ENCODE results near the gene TMEM18. TPM values are rescaled to one million over a fixed set of nuclear protein-coding genes. Genes with fewer than 3 reads are reported as not detected.

Gene TMEM18
- total and polyA plus RNA-seq, 9 of the 15 experiments (the other 6 are each of a cell fraction or from before 2014, with no cell fraction given): 12.8 to 55.9 (median 21.8) TPM

GRCh38 chr2:717661-718060, 40.5 kb upstream of the TMEM18 start (continued):
- TF ChIP-seq ATF6 (CRISPR knock-in tag; IDR thresholded peaks at IDR 0.05) (no peak), ZNF407 (IDR thresholded peaks at IDR 0.05; ENCODE audit: low read depth) (no peak), TRIM25 (IDR thresholded peaks at IDR 0.05; ENCODE audit: borderline replicate concordance) (no peak), CBX1 (IDR thresholded peaks at IDR 0.05; ENCODE audit: low read depth) (no peak), HNRNPK (IDR thresholded peaks at IDR 0.05; ENCODE audit: low read depth, low read length, poor library complexity, severe bottlenecking) (no peak), TEAD4 (IDR thresholded peaks at IDR 0.05; ENCODE audit: low read length) (no peak), TEAD4 (CRISPR knock-in tag; IDR thresholded peaks at IDR 0.05; ENCODE audit: borderline replicate concordance) (no peak), DMBX1 (CRISPR knock-in tag; IDR thresholded peaks at IDR 0.05; ENCODE audit: borderline replicate concordance) (no peak), ZBTB17 (CRISPR knock-in tag; IDR thresholded peaks at IDR 0.05) (no peak)

All from K562 (cell line).